Adipocyte (in vitro differentiated cells): ENCODE measurements around the gene TRIB2.

Source experiments
- DNase-seq: peaks from one replicate; pipeline ENCODE4 v3.0.0-alpha.2; 2015; ENCODE audit warnings: low read depth
- H3K27me3 ChIP-seq: replicated peaks from 2 replicates; pipeline ENCODE4 v1.7.0; 2013; ENCODE audit warnings: mild to moderate bottlenecking, low read length, moderate library complexity; ENCODE audit not compliant: control insufficient read depth, insufficient read depth
- H3K36me3 ChIP-seq: 2 replicates; pipeline ENCODE4 v1.7.0; 2013; ENCODE audit warnings: low read length, mild to moderate bottlenecking, moderate library complexity; ENCODE audit not compliant: control insufficient read depth, insufficient read depth, severe bottlenecking
- H3K4me1 ChIP-seq: 2 replicates; pipeline ENCODE4 v1.7.0; 2013; ENCODE audit warnings: mild to moderate bottlenecking, low read length, moderate library complexity; ENCODE audit not compliant: control insufficient read depth, insufficient read depth
- H3K4me3 ChIP-seq: 2 replicates; pipeline ENCODE4 v1.7.0; 2013; ENCODE audit warnings: mild to moderate bottlenecking, low read length, moderate library complexity
- H3K9ac ChIP-seq: 2 replicates; pipeline ENCODE4 v1.7.0; 2013; ENCODE audit warnings: mild to moderate bottlenecking, low read length, moderate library complexity
- H3K9me3 ChIP-seq: 2 replicates; pipeline ENCODE4 v1.7.0; 2013; ENCODE audit warnings: mild to moderate bottlenecking, low read length, moderate library complexity; ENCODE audit not compliant: control insufficient read depth

The TRIB2 gene

GRCh38 chr2:12761104-12761503, 44.4 kb downstream of the TRIB2 start:
- H3K9me3 ChIP-seq, result peaks cover 6% of the 10 kb centered on the region
- H3K36me3 ChIP-seq, result no peaks in the 10 kb centered on the region
- H3K9ac ChIP-seq, result no peak overlapping the region
- DNase-seq, result no peak
- no peaks in the 10 kb centered on the region for H3K27me3 ChIP-seq
- H3K4me1 ChIP-seq, result peaks cover 52% of the 10 kb centered on the region
- H3K4me3 ChIP-seq, result no peak overlapping the region

GRCh38 chr2:12762337-12762736, 45.6 kb downstream of the TRIB2 start:
- Histone ChIP-seq H3K36me3 (no peaks in the 10 kb centered on the region), H3K27me3 (no peaks in the 10 kb centered on the region)
- DNase-seq, result no peak

GRCh38 chr2:12762976-12763375, 46.2 kb downstream of the TRIB2 start:
- no peaks in the 10 kb centered on the region for H3K36me3 ChIP-seq
- DNase-seq, result no peak
- H3K4me3 ChIP-seq, result peak overlapping the region; percentile 10
- H3K9ac ChIP-seq, result peak overlapping the region; percentile 63
- H3K9me3 ChIP-seq, result peaks cover 6% of the 10 kb centered on the region
- H3K4me1 ChIP-seq, result peaks cover 58% of the 10 kb centered on the region
- H3K27me3 ChIP-seq, result no peaks in the 10 kb centered on the region

More at GRCh38 chr2:12762337-12762736, 45.6 kb downstream of the TRIB2 start:
- Histone ChIP-seq H3K4me3 (peak overlapping the region; percentile 10), H3K4me1 (peaks cover 58% of the 10 kb centered on the region), H3K9ac (peak overlapping the region; percentile 60), H3K9me3 (peaks cover 6% of the 10 kb centered on the region)

- peaks cover 6% of the 10 kb centered on the region for H3K9me3 ChIP-seq
- DNase-seq, result no peak
- H3K4me3 ChIP-seq, result no peak overlapping the region
- peaks cover 58% of the 10 kb centered on the region for H3K4me1 ChIP-seq
- no peaks in the 10 kb centered on the region for H3K36me3 ChIP-seq
- peak overlapping the region; percentile 63 for H3K9ac ChIP-seq
- H3K27me3 ChIP-seq, result no peaks in the 10 kb centered on the region
Measured at GRCh38 chr2:12763486-12763885, 46.8 kb downstream of the TRIB2 start.

GRCh38 chr2:12764075-12764730, 47.5 kb downstream of the TRIB2 start:
- Histone ChIP-seq H3K27me3 (no peaks in the 10 kb centered on the region), H3K9me3 (peaks cover 6% of the 10 kb centered on the region), H3K4me3 (no peak overlapping the region), H3K36me3 (no peaks in the 10 kb centered on the region), H3K9ac (peak overlapping the region; percentile 63), H3K4me1 (peaks cover 55% of the 10 kb centered on the region)
- DNase-seq, result peak; percentile 10

GRCh38 chr2:12764849-12765605, 48.3 kb downstream of the TRIB2 start:
- Histone ChIP-seq H3K4me3 (no peak overlapping the region), H3K9ac (peak overlapping the region; percentile 22), H3K9me3 (peaks cover 6% of the 10 kb centered on the region), H3K27me3 (no peaks in the 10 kb centered on the region), H3K36me3 (no peaks in the 10 kb centered on the region), H3K4me1 (peaks cover 47% of the 10 kb centered on the region)
- peak; percentile 15 for DNase-seq

GRCh38 chr2:12766421-12766879, 49.7 kb downstream of the TRIB2 start:
- no peaks in the 10 kb centered on the region for H3K36me3 ChIP-seq
- H3K27me3 ChIP-seq, result no peaks in the 10 kb centered on the region
- H3K4me1 ChIP-seq, result peaks cover 46% of the 10 kb centered on the region
- H3K9ac ChIP-seq, result peak overlapping the region; percentile 22
- H3K9me3 ChIP-seq, result peaks cover 6% of the 10 kb centered on the region
- H3K4me3 ChIP-seq, result no peak overlapping the region
- DNase-seq, result peak; percentile 16

- H3K36me3 ChIP-seq, result no peaks in the 10 kb centered on the region
- H3K27me3 ChIP-seq, result no peaks in the 10 kb centered on the region
- H3K4me3 ChIP-seq, result no peak overlapping the region
- peaks cover 39% of the 10 kb centered on the region for H3K4me1 ChIP-seq
- DNase-seq, result no peak
- H3K9me3 ChIP-seq, result peaks cover 6% of the 10 kb centered on the region
- H3K9ac ChIP-seq, result no peak overlapping the region
Measured at GRCh38 chr2:12767541-12767940, 50.8 kb downstream of the TRIB2 start.

- peaks cover 6% of the 10 kb centered on the region for H3K9me3 ChIP-seq
- H3K4me1 ChIP-seq, result peaks cover 34% of the 10 kb centered on the region
- H3K27me3 ChIP-seq, result no peaks in the 10 kb centered on the region
- no peak overlapping the region for H3K9ac ChIP-seq
- H3K4me3 ChIP-seq, result no peak overlapping the region
- no peak for DNase-seq
- H3K36me3 ChIP-seq, result no peaks in the 10 kb centered on the region
Measured at GRCh38 chr2:12767996-12768624, 51.4 kb downstream of the TRIB2 start.

- no peak overlapping the region for H3K4me3 ChIP-seq
- H3K4me1 ChIP-seq, result peaks cover 32% of the 10 kb centered on the region
- H3K36me3 ChIP-seq, result no peaks in the 10 kb centered on the region
- H3K27me3 ChIP-seq, result no peaks in the 10 kb centered on the region
- no peak overlapping the region for H3K9ac ChIP-seq
- peaks cover 5% of the 10 kb centered on the region for H3K9me3 ChIP-seq
- DNase-seq, result no peak
Measured at GRCh38 chr2:12769492-12770105, 52.9 kb downstream of the TRIB2 start.
